H1 (cell line): ENCODE data around the gene PRDX3.

Source experiments
- CBX8 ChIP-seq: fragments of 300-800, 300-1000 bp; sonication (generic); IDR thresholded peaks from 2 replicates; pipeline ENCODE4 v1.7.1; 2016; ENCODE audit warnings: low read depth, low read length, borderline replicate concordance
- GABPA ChIP-seq: IDR thresholded peaks from 2 replicates; pipeline ENCODE4 v1.6.1; 2011; ENCODE audit warnings: mild to moderate bottlenecking, low read length, moderate library complexity, borderline replicate concordance; ENCODE audit not compliant: insufficient read depth
- POLR2AphosphoS5 ChIP-seq: IDR thresholded peaks from 2 replicates; pipeline ENCODE4 v1.6.1; 2011; ENCODE audit warnings: low read depth, low read length
- YY1 ChIP-seq: IDR thresholded peaks from 2 replicates; pipeline ENCODE4 v1.6.1; 2011; ENCODE audit warnings: low read depth, mild to moderate bottlenecking, low read length

- TF ChIP-seq GABPA (no peak), YY1 (no peak), CBX8 (no peak), POLR2AphosphoS5 (no peak)
These were observed 37.9 kb downstream of the PRDX3 start for GRCh38 chr10:119140603-119141245.
